ENCODE results near the gene TMCC1.
"Not testable (repeated sequence)": the region's sequence is repeated elsewhere in the genome, so short reads cannot be mapped to it uniquely, and the experiment has no call there.

The TMCC1 gene

GRCh38 chr3:129654131-129654530 lies 239.4 kb downstream of the TMCC1 start:
- no peak for DNase-seq
- no peak for TF ChIP-seq GATA1 (IDR thresholded peaks at IDR 0.05; ENCODE audit: low read depth, low read length)
- TF ChIP-seq POLR2A (IDR thresholded peaks at IDR 0.05; ENCODE audit: low read length), result no peak

GRCh38 chr3:129653019-129653418 lies 240.5 kb downstream of the TMCC1 start:
- no peak for TF ChIP-seq GATA1 (IDR thresholded peaks at IDR 0.05; ENCODE audit: low read depth, low read length)
- DNase-seq, result no peak

- TF ChIP-seq GATA1 (IDR thresholded peaks at IDR 0.05; ENCODE audit: low read depth, low read length) (no peak), POLR2A (IDR thresholded peaks at IDR 0.05; ENCODE audit: low read length) (no peak)
- no peak for DNase-seq
Measured at GRCh38 chr3:129651435-129652202, 241.9 kb downstream of the TMCC1 start.

GRCh38 chr3:129650256-129650872 lies 243.1 kb downstream of the TMCC1 start:
- TF ChIP-seq GATA1 (IDR thresholded peaks at IDR 0.05; ENCODE audit: low read depth, low read length) (no peak), POLR2A (IDR thresholded peaks at IDR 0.05; ENCODE audit: low read length) (no peak)
- DNase-seq, result peak; percentile 73 to 80

GRCh38 chr3:129648391-129648790 lies 245.1 kb downstream of the TMCC1 start:
- no peak for TF ChIP-seq POLR2A (IDR thresholded peaks at IDR 0.05; ENCODE audit: low read length)
- no peak for TF ChIP-seq GATA1 (IDR thresholded peaks at IDR 0.05; ENCODE audit: low read depth, low read length)
- DNase-seq, result no peak

GRCh38 chr3:129645286-129645685 lies 248.2 kb downstream of the TMCC1 start:
- no peak for DNase-seq
- TF ChIP-seq GATA1 (IDR thresholded peaks at IDR 0.05; ENCODE audit: low read depth, low read length) (no peak), POLR2A (IDR thresholded peaks at IDR 0.05; ENCODE audit: low read length) (no peak)

GRCh38 chr3:129644836-129645235 lies 248.7 kb downstream of the TMCC1 start:
- DNase-seq, result no peak

GRCh38 chr3:129641567-129642260 lies 251.8 kb downstream of the TMCC1 start:
- DNase-seq, result not testable (repeated sequence)

More at GRCh38 chr3:129644836-129645235, 248.7 kb downstream of the TMCC1 start:
- no peak for TF ChIP-seq GATA1 (IDR thresholded peaks at IDR 0.05; ENCODE audit: low read depth, low read length)
- TF ChIP-seq POLR2A (IDR thresholded peaks at IDR 0.05; ENCODE audit: low read length), result no peak

- DNase-seq, result not testable (repeated sequence)
Measured at GRCh38 chr3:129640985-129641384, 252.5 kb downstream of the TMCC1 start.

- TF ChIP-seq POLR2A (IDR thresholded peaks at IDR 0.05; ENCODE audit: low read length) (no peak), GATA1 (IDR thresholded peaks at IDR 0.05; ENCODE audit: low read depth, low read length) (no peak)
- no peak for DNase-seq
Measured at GRCh38 chr3:129638481-129638880, 255.0 kb downstream of the TMCC1 start.

GRCh38 chr3:129636082-129636481 lies 257.4 kb downstream of the TMCC1 start:
- TF ChIP-seq GATA1 (IDR thresholded peaks at IDR 0.05; ENCODE audit: low read depth, low read length), result no peak
- TF ChIP-seq POLR2A (IDR thresholded peaks at IDR 0.05; ENCODE audit: low read length), result no peak
- DNase-seq, result no peak

- DNase-seq, result no peak
- TF ChIP-seq POLR2A (IDR thresholded peaks at IDR 0.05; ENCODE audit: low read length) (no peak), GATA1 (IDR thresholded peaks at IDR 0.05; ENCODE audit: low read depth, low read length) (no peak)
Measured at GRCh38 chr3:129635656-129636055, 257.9 kb downstream of the TMCC1 start.

GRCh38 chr3:129633751-129634481 lies 259.6 kb downstream of the TMCC1 start:
- DNase-seq, result no peak
- no peak for TF ChIP-seq GATA1 (IDR thresholded peaks at IDR 0.05; ENCODE audit: low read depth, low read length)
- TF ChIP-seq POLR2A (IDR thresholded peaks at IDR 0.05; ENCODE audit: low read length), result no peak

GRCh38 chr3:129632977-129633376 lies 260.5 kb downstream of the TMCC1 start:
- no peak for DNase-seq
- TF ChIP-seq POLR2A (IDR thresholded peaks at IDR 0.05; ENCODE audit: low read length) (no peak), GATA1 (IDR thresholded peaks at IDR 0.05; ENCODE audit: low read depth, low read length) (no peak)
